GM12892 (cell line): ENCODE measurements around the gene CADPS.

Experiments
- POLR2A ChIP-seq: IDR thresholded peaks from 2 replicates; pipeline ENCODE4 v1.6.1; 2011; ENCODE audit warnings: low read depth, low read length, control low read depth
- POLR2AphosphoS5 ChIP-seq: IDR thresholded peaks from 2 replicates; pipeline ENCODE4 v1.6.1; 2011; ENCODE audit warnings: low read depth, low read length, control low read depth
- TAF1 ChIP-seq: IDR thresholded peaks from 2 replicates; pipeline ENCODE4 v1.6.1; 2011; ENCODE audit warnings: low read depth, mild to moderate bottlenecking, control low read depth, low read length, borderline replicate concordance

- TF ChIP-seq POLR2AphosphoS5: no peak
- TF ChIP-seq POLR2A: no peak
- no peak for TF ChIP-seq TAF1
Measured at GRCh38 chr3:62727536-62727935, 147.7 kb downstream of the CADPS start.
